ENCODE measurements around the gene RTN1. TPM values are rescaled to one million over a fixed set of nuclear protein-coding genes. Genes with fewer than 3 reads are reported as not detected.
A peak's percentile ranks its signal among the peaks of the same experiment; 100 is the strongest.

Gene RTN1
- total and polyA plus RNA-seq, 2 experiments from 2014 or later = 4.2 to 4.3 TPM

GRCh38 chr14:59772233-59772632 is 98.3 kb downstream of the RTN1 start:
- H3K4me2 ChIP-seq = no peak overlapping the region
- H3K4me1 ChIP-seq (ENCODE audit: insufficient read depth) = no peaks in the 10 kb centered on the region
- Mint-ChIP-seq H3K27ac (peak overlapping the region; percentile 76; the same call in 1 of the 2 replicates), H3K4me1 (peaks cover 15% of the 10 kb centered on the region; the same call in 2 of the 3 replicates), H3K36me3 (ENCODE audit: low read depth) (no peaks in the 10 kb centered on the region), H3K4me3 (no peak overlapping the region), H3K27me3 (ENCODE audit: insufficient read depth, low read depth, poor library complexity) (no peaks in the 10 kb centered on the region), H3K9me3 (no peaks in the 10 kb centered on the region)
- H3K9me2 ChIP-seq (ENCODE audit: insufficient read depth) = no peaks in the 10 kb centered on the region
- ATAC-seq = no peak
- no peaks in the 10 kb centered on the region for H4K20me1 ChIP-seq (replicated peaks; ENCODE audit: insufficient read depth)
- no peaks in the 10 kb centered on the region for H3K36me3 ChIP-seq (ENCODE audit: insufficient read depth)
- TF ChIP-seq CREB1 (CRISPR knock-in tag; IDR thresholded peaks at IDR 0.05; ENCODE audit: low read depth) (no peak), ZNF462 (CRISPR knock-in tag; IDR thresholded peaks at IDR 0.05) (no peak)
- H2AFZ ChIP-seq = no peak overlapping the region
- no peak overlapping the region for H3K27ac ChIP-seq (ENCODE audit: low read depth)
- no peaks in the 10 kb centered on the region for H3K79me2 ChIP-seq (replicated peaks; ENCODE audit: insufficient read depth)
- H3F3A ChIP-seq (replicated peaks; ENCODE audit: low read depth) = no peaks in the 10 kb centered on the region
- H3K4me3 ChIP-seq = no peak overlapping the region
- H3K27me3 ChIP-seq (ENCODE audit: insufficient read depth) = no peaks in the 10 kb centered on the region
- no peak for DNase-seq (ENCODE audit: low spot score)

GRCh38 chr14:59771577-59771976 is 99.0 kb downstream of the RTN1 start:
- H3K27ac Mint-ChIP-seq = no peak overlapping the region
- no peaks in the 10 kb centered on the region for H3K4me1 ChIP-seq (ENCODE audit: insufficient read depth)
- no peak overlapping the region for H2AFZ ChIP-seq
- no peaks in the 10 kb centered on the region for H3K27me3 ChIP-seq (ENCODE audit: insufficient read depth)
- no peak overlapping the region for H3K4me3 Mint-ChIP-seq
- no peaks in the 10 kb centered on the region for H3F3A ChIP-seq (replicated peaks; ENCODE audit: low read depth)
- no peaks in the 10 kb centered on the region for H3K79me2 ChIP-seq (replicated peaks; ENCODE audit: insufficient read depth)
- H3K27me3 Mint-ChIP-seq (ENCODE audit: insufficient read depth, low read depth, poor library complexity) = no peaks in the 10 kb centered on the region
- no peak overlapping the region for H3K4me3 ChIP-seq
- H3K36me3 Mint-ChIP-seq (ENCODE audit: low read depth) = no peaks in the 10 kb centered on the region
- no peak overlapping the region for H3K27ac ChIP-seq (ENCODE audit: low read depth)
- peaks cover 15% of the 10 kb centered on the region; the same call in 2 of the 3 replicates for H3K4me1 Mint-ChIP-seq
- H3K9me2 ChIP-seq (ENCODE audit: insufficient read depth) = no peaks in the 10 kb centered on the region
- no peak for DNase-seq (ENCODE audit: low spot score)
- H3K4me2 ChIP-seq = no peak overlapping the region
- no peaks in the 10 kb centered on the region for H3K9me3 Mint-ChIP-seq
- ATAC-seq = no peak
- H3K36me3 ChIP-seq (ENCODE audit: insufficient read depth) = no peaks in the 10 kb centered on the region
- H4K20me1 ChIP-seq (replicated peaks; ENCODE audit: insufficient read depth) = no peaks in the 10 kb centered on the region
- no peak for TF ChIP-seq ETS1 (IDR thresholded peaks at IDR 0.05)
- no peak for TF ChIP-seq EZH2 (IDR thresholded peaks at IDR 0.05; ENCODE audit: low read depth, unreplicated experiment)
- no peak for TF ChIP-seq POLR2AphosphoS5 (IDR thresholded peaks at IDR 0.05; ENCODE audit: low read depth)
- no peak for TF ChIP-seq REST (IDR thresholded peaks at IDR 0.05; ENCODE audit: unreplicated experiment)
- no peak for TF ChIP-seq STAT1 (IDR thresholded peaks at IDR 0.05; ENCODE audit: unreplicated experiment)
